Superior temporal gyrus (tissue), 1 donor: ENCODE data around the gene ITGA11.

Experiments used
- DNase-seq: peaks from one replicate; pipeline ENCODE4 v3.0.0-alpha.2; 2016; ENCODE audit errors: extremely low spot score

The ITGA11 gene

GRCh38 chr15:68352401-68353062, 79.4 kb downstream of the ITGA11 start:
- no peak for DNase-seq

- DNase-seq: no peak
These were observed 82.8 kb downstream of the ITGA11 start for GRCh38 chr15:68349151-68349550.

GRCh38 chr15:68348606-68349005, 83.4 kb downstream of the ITGA11 start:
- DNase-seq: no peak

GRCh38 chr15:68348081-68348480, 83.9 kb downstream of the ITGA11 start:
- DNase-seq: no peak

- DNase-seq: no peak
These were observed 84.6 kb downstream of the ITGA11 start for GRCh38 chr15:68347392-68347791.

- no peak for DNase-seq
These were observed 85.0 kb downstream of the ITGA11 start for GRCh38 chr15:68346979-68347378.

GRCh38 chr15:68345481-68345880, 86.5 kb downstream of the ITGA11 start:
- no peak for DNase-seq

GRCh38 chr15:68344600-68344999, 87.4 kb downstream of the ITGA11 start:
- no peak for DNase-seq

GRCh38 chr15:68343579-68344225, 88.3 kb downstream of the ITGA11 start:
- no peak for DNase-seq

- no peak for DNase-seq
These were observed 89.9 kb downstream of the ITGA11 start for GRCh38 chr15:68341760-68342725.

- no peak for DNase-seq
These were observed 91.0 kb downstream of the ITGA11 start for GRCh38 chr15:68340726-68341671.

- DNase-seq: no peak
These were observed 92.5 kb downstream of the ITGA11 start for GRCh38 chr15:68339481-68339880.

- no peak for DNase-seq
These were observed 94.1 kb downstream of the ITGA11 start for GRCh38 chr15:68337826-68338225.

- DNase-seq: no peak
These were observed 95.4 kb downstream of the ITGA11 start for GRCh38 chr15:68336516-68336915.

- DNase-seq: no peak
These were observed 96.3 kb downstream of the ITGA11 start for GRCh38 chr15:68335655-68336054.

GRCh38 chr15:68335251-68335650, 96.7 kb downstream of the ITGA11 start:
- DNase-seq: peak; percentile 22

- DNase-seq: no peak
These were observed 97.3 kb downstream of the ITGA11 start for GRCh38 chr15:68334661-68335124.

GRCh38 chr15:68333775-68334470, 98.0 kb downstream of the ITGA11 start:
- no peak for DNase-seq

GRCh38 chr15:68332266-68332665, 99.7 kb downstream of the ITGA11 start:
- DNase-seq: no peak

GRCh38 chr15:68330901-68331300, 101.1 kb downstream of the ITGA11 start:
- DNase-seq: peak; percentile 36

GRCh38 chr15:68330416-68330815, 101.5 kb downstream of the ITGA11 start:
- DNase-seq: no peak
